Measurements from ENCODE around the gene FRMD4B. TPM values are rescaled to one million over a fixed set of nuclear protein-coding genes. Genes with fewer than 3 reads are reported as not detected.

Gene FRMD4B
- total and polyA plus RNA-seq, 10 of the 15 experiments (the other 5 are each of a cell fraction or from before 2014, with no cell fraction given), result 3.9 to 11.4 (median 8.0) TPM

- TF ChIP-seq E2F4 (IDR thresholded peaks at IDR 0.05; ENCODE audit: low read depth, low read length), result no peak
- TF ChIP-seq ATF3 (IDR thresholded peaks at IDR 0.05; ENCODE audit: borderline replicate concordance, extremely low read depth, low read depth, low read length), result no peak
- no peak for TF ChIP-seq JUNB (IDR thresholded peaks at IDR 0.05)
- no peak for TF ChIP-seq IKZF1 (conservative IDR thresholded peaks at IDR 0.05)
- TF ChIP-seq HDAC6 (IDR thresholded peaks at IDR 0.05; ENCODE audit: unreplicated experiment), result no peak
- no peak for TF ChIP-seq BACH1 (IDR thresholded peaks at IDR 0.05; ENCODE audit: borderline replicate concordance)
- TF ChIP-seq CBX5 (IDR thresholded peaks at IDR 0.05; ENCODE audit: low read depth), result no peak
- TF ChIP-seq BCL11A (IDR thresholded peaks at IDR 0.05; ENCODE audit: low read depth, low read length), result no peak
- no peak for TF ChIP-seq SIN3A (IDR thresholded peaks at IDR 0.05; ENCODE audit: low read depth, low read length)
- TF ChIP-seq CREM (IDR thresholded peaks at IDR 0.05; ENCODE audit: low read depth), result no peak
- TF ChIP-seq SREBF2 (IDR thresholded peaks at IDR 0.05; ENCODE audit: low read length), result no peak
- no peak for TF ChIP-seq CHD4 (IDR thresholded peaks at IDR 0.05)
- no peak for TF ChIP-seq BRCA1 (IDR thresholded peaks at IDR 0.05; ENCODE audit: low read depth, low read length)
- no peak for TF ChIP-seq SPI1 (IDR thresholded peaks at IDR 0.05; ENCODE audit: borderline replicate concordance, insufficient read depth, low read depth, low read length)
- no peak for TF ChIP-seq CBX3 (IDR thresholded peaks at IDR 0.05; ENCODE audit: borderline replicate concordance, low read depth)
- no peak for TF ChIP-seq CEBPB (IDR thresholded peaks at IDR 0.05; ENCODE audit: borderline replicate concordance in 1 of 2, low read depth in 2 of 2, low read length in 2 of 2)
- peak; percentile 91 to 96 (median 94) for TF ChIP-seq CTCF (IDR thresholded peaks at IDR 0.05 in 2 of 3, conservative IDR thresholded peaks at IDR 0.05 in 1 of 3; ENCODE audit: control insufficient read depth in 2 of 3, extremely low read depth in 1 of 3, insufficient read depth in 1 of 3, low read depth in 3 of 3, low read length in 3 of 3)
- no peak for TF ChIP-seq RBBP5 (conservative IDR thresholded peaks at IDR 0.05)
- no peak for TF ChIP-seq MYC (IDR thresholded peaks at IDR 0.05; ENCODE audit: insufficient read depth, insufficient read length, insufficient replicate concordance, low read length, severe bottlenecking)
- no peak for TF ChIP-seq POU2F2 (IDR thresholded peaks at IDR 0.05; ENCODE audit: borderline replicate concordance, low read depth, low read length)
- TF ChIP-seq NBN (IDR thresholded peaks at IDR 0.05), result peak; percentile 42; the same call in 1 of the 2 replicates
- no peak for TF ChIP-seq ZBED1 (IDR thresholded peaks at IDR 0.05; ENCODE audit: borderline replicate concordance)
- TF ChIP-seq HSF1 (IDR thresholded peaks at IDR 0.05; ENCODE audit: low read depth, low read length), result no peak
- TF ChIP-seq ETV6 (conservative IDR thresholded peaks at IDR 0.05 in 1 of 2, IDR thresholded peaks at IDR 0.05 in 1 of 2; ENCODE audit: borderline replicate concordance in 1 of 2, low read depth in 1 of 2), result no peak
- TF ChIP-seq EED (IDR thresholded peaks at IDR 0.05; ENCODE audit: low read depth), result no peak
- peak; percentile 99 for TF ChIP-seq SMC3 (IDR thresholded peaks at IDR 0.05; ENCODE audit: borderline replicate concordance, low read length)
- TF ChIP-seq SREBF1 (IDR thresholded peaks at IDR 0.05; ENCODE audit: low read length), result no peak
Measured at GRCh38 chr3:69306239-69307185, 79.4 kb downstream of the FRMD4B start (continued).
